ENCODE results near the gene ASB15. TPM values are rescaled to one million over a fixed set of nuclear protein-coding genes. Genes with fewer than 3 reads are reported as not detected.

Gene ASB15
- polyA plus RNA-seq, 1 donor from 2014 or later = not detected

- TF ChIP-seq EZH2 (IDR thresholded peaks at IDR 0.05; ENCODE audit: borderline replicate concordance, insufficient read depth, low read length, poor library complexity, severe bottlenecking) (no peak), MXI1 (conservative IDR thresholded peaks at IDR 0.05; ENCODE audit: poor library complexity, severe bottlenecking) (no peak), SMC3 (conservative IDR thresholded peaks at IDR 0.05; ENCODE audit: poor library complexity) (no peak), RAD21 (conservative IDR thresholded peaks at IDR 0.05) (no peak), CTCF (IDR thresholded peaks at IDR 0.05; ENCODE audit: poor library complexity, severe bottlenecking) (no peak), REST (IDR thresholded peaks at IDR 0.05; ENCODE audit: borderline replicate concordance) (no peak), EP300 (conservative IDR thresholded peaks at IDR 0.05; ENCODE audit: poor library complexity, severe bottlenecking) (no peak), POLR2AphosphoS5 (IDR thresholded peaks at IDR 0.05) (no peak), TAF1 (IDR thresholded peaks at IDR 0.05; ENCODE audit: low read depth) (no peak)
- Histone ChIP-seq H3K79me2 (replicated peaks; ENCODE audit: insufficient read depth, low read length) (no peaks in the 10 kb centered on the region), H3K4me3 (ENCODE audit: low read length) (no peak overlapping the region), H3K36me3 (ENCODE audit: insufficient read depth, low read length) (no peaks in the 10 kb centered on the region), H3K9me2 (ENCODE audit: insufficient read depth, low read length) (no peaks in the 10 kb centered on the region), H3K9me3 (ENCODE audit: low read length) (no peaks in the 10 kb centered on the region), H4K20me1 (ENCODE audit: insufficient read depth) (no peaks in the 10 kb centered on the region), H3K4me2 (ENCODE audit: low read length) (no peak overlapping the region), H2AFZ (ENCODE audit: low read depth, low read length) (no peak overlapping the region), H3K9ac (ENCODE audit: low read length) (no peak overlapping the region), H3K27me3 (ENCODE audit: insufficient read depth, low read depth, low read length) (no peaks in the 10 kb centered on the region), H3K27ac (ENCODE audit: low read length) (no peak overlapping the region), H3F3A (ENCODE audit: insufficient read depth, low read length, poor library complexity, severe bottlenecking) (no peaks in the 10 kb centered on the region)
Observed at GRCh38 chr7:123622660-123623386, 21.2 kb downstream of the ASB15 start.

DNA sequence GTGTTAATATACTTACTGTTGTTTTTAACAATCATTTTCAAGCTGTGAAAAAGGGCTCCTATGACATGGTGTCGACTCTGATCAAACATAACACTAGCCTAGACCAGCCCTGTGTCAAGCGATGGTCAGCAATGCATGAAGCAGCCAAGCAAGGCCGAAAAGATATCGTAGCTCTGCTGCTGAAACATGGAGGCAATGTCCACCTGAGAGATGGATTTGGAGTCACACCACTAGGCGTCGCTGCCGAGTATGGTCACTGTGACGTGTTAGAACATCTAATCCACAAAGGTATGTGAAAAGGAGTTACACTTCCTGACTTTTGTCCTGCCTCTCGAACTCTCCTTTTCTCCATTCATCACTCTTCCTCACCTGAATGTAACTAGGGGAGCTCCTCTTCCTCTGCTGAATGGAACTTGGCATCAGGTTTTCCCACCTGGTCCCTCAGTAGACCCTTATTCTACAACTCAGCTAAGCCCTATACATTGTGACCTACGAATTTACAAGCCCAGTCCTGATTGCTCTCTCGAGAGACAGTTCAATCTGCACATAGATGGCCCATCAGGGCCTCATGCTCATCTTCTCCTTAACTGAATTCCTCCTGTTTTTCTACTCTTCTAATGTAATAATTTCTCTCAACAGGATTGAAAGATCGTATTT is 23.0 kb downstream of the ASB15 start:
- H3K36me3 ChIP-seq (ENCODE audit: insufficient read depth, low read length) = no peaks in the 10 kb centered on the region
- no peaks in the 10 kb centered on the region for H3F3A ChIP-seq (ENCODE audit: insufficient read depth, low read length, poor library complexity, severe bottlenecking)
- TF ChIP-seq TAF1 (IDR thresholded peaks at IDR 0.05; ENCODE audit: low read depth) (no peak), REST (IDR thresholded peaks at IDR 0.05; ENCODE audit: borderline replicate concordance) (no peak), RAD21 (conservative IDR thresholded peaks at IDR 0.05) (no peak)
- H3K9me2 ChIP-seq (ENCODE audit: insufficient read depth, low read length) = no peaks in the 10 kb centered on the region
- no peak overlapping the region for H2AFZ ChIP-seq (ENCODE audit: low read depth, low read length)
- no peaks in the 10 kb centered on the region for H4K20me1 ChIP-seq (ENCODE audit: insufficient read depth)
- no peaks in the 10 kb centered on the region for H3K79me2 ChIP-seq (replicated peaks; ENCODE audit: insufficient read depth, low read length)
- H3K4me3 ChIP-seq (ENCODE audit: low read length) = no peak overlapping the region
- no peaks in the 10 kb centered on the region for H3K27me3 ChIP-seq (ENCODE audit: insufficient read depth, low read depth, low read length)
- H3K4me2 ChIP-seq (ENCODE audit: low read length) = no peak overlapping the region
- H3K9me3 ChIP-seq (ENCODE audit: low read length) = no peaks in the 10 kb centered on the region
- H3K9ac ChIP-seq (ENCODE audit: low read length) = no peak overlapping the region
- H3K27ac ChIP-seq (ENCODE audit: low read length) = no peak overlapping the region

Measured in neural cell (in vitro differentiated cells).